Left ventricle myocardium superior (tissue), 1 donor: ENCODE results near the gene BSDC1. TPM values are rescaled to one million over a fixed set of nuclear protein-coding genes. Genes with fewer than 3 reads are reported as not detected.

Experiments used
- ATAC-seq: fragments of 200-7000 bp; cut with Tn5 transposase; one replicate; pipeline ENCODE4 v1.9.1; 2020; ENCODE audit warnings: mild to moderate bottlenecking, moderate library complexity
- DNase-seq: peaks from one replicate; pipeline ENCODE4 v3.0.0-alpha.2; 2020
- intact Hi-C: fragments of 100-400 bp; cut with micrococcal nuclease; formaldehyde crosslinking; loops from one replicate; pipeline ENCODE4 v1.11.0; 2022
- total RNA-seq: library from RNA; stranded (reverse); fragmentation: NEBNext Ultra II Directional; extraction: Animal tissue kit (Norgen Biotek cat#: 25700); gene quantifications from one replicate; pipeline ENCODE4 v1.2.1, GENCODE V29; 2021
- donor health status: DM: no; HTN: yes; CAD: no; lungs with severe emphysema.

Gene BSDC1
- total RNA-seq, 1 donor from 2014 or later: 40.5 TPM

DNA sequence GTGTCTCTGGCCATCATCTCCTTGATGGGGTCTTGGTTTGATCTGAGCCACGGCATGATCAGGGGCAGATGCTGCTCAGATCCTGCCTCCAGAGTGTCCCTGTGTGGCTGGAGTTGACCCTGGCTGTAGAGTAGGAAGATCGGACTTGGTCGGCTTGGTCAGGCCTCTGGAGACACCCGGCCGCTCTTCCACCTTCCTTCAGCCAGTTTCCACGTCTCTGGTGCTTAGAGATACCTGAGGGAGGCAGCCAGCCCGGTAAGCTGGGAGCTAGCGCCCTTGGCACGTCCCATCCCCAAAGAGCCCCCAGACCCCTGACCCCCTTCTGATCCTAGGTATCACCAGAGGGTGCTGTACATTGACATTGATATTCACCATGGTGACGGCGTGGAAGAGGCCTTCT is 67.0 kb downstream of the BSDC1 start:
- ATAC-seq: no peak
- no peak for DNase-seq
- intact Hi-C loops: no loop called here

DNA sequence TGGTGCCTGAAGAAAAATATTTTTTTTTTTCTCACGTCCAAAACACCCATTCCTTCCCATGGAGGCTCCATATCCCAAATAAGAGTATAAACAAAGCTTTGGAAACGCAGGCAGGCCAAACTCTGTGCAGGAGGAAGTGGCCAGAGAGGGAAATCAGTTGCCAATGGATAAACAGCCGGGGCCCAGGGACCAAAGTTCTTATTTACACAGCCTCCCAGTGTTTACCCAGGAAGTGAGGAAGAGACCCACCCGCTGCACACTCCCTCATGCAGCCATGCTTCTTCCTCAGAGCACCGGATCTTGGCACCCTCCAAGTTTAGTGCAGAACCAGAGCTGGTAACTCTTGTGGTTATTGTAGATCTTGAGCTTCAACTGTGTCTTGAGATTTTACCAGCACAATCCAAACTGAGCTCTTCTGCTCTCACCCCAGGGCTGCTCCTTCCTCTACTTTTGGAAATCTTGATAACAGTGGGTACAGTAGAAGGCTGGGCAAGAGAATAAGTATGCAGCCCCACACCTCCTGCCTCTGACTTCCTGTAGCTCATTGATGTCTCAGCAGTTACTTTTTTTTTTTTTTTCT is 72.4 kb downstream of the BSDC1 start:
- intact Hi-C loops: no loop called here
- ATAC-seq: peak; percentile 27
- no peak for DNase-seq

DNA sequence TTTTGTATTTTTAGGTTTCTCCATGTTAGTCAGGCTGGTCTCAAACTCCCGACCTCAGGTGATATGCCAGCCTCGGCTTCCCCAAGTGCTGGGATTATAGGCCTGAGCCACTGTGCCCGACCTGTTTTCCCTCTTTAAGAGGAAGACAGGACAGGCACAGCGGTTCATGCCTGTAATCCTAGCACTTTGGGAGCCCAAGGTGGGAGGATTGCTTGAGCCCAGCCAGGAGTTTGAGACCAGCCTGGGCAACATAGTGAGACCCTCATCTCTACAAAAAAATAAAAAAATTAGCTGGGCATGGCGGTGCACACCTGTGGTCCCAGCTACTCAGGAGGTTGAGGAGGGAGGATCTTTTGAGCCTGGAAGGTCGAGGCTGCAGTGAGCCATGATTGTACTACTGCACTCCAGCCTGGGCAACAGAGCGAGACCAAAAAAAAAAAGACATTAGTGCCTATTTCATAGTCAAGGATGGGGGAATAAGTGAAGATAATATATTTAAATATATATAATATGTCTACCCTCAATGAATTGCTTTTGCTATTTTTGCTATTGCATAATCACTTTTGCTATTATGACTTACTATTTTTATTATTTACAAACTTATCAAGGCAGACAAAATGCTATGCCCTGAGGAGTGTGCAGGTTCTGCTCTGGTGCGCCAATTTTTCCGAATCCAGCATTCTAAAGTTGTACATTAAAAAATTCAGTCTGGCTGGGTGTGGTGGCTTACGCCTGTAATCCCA is 75.9 kb downstream of the BSDC1 start:
- no peak for ATAC-seq
- DNase-seq: no peak
- intact Hi-C loops: no loop called here

DNA sequence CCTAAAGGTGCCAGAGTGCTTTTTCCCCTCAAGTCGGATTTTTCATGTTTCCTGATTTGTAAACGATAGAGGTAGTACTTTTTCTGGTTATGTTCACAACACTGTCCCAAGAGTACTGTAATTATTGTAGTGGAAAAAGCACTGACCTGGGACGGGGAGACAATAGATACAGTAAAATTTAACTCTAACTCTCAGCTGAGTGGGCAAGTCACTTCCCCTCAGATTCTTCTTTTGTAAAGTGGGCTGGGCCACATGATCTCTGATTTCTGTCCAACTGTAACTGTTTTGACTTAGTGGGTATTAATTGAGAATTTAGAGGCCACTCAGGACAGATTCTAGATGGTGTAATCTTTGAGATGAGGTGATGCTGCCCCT is 77.4 kb downstream of the BSDC1 start:
- no peak for DNase-seq
- no peak for ATAC-seq
- intact Hi-C loops: no loop called here

Other genes with a start within 250 kb of the BSDC1 start
- 16.5 TPM for gene TXLNA, start 214.8 kb downstream of the BSDC1 start, total RNA-seq
- 33.2 TPM for gene CCDC28B, start 193.8 kb downstream of the BSDC1 start, total RNA-seq
- 0.92 TPM for gene IQCC, start 188.8 kb downstream of the BSDC1 start, total RNA-seq
- gene DCDC2B, start 185.4 kb downstream of the BSDC1 start, total RNA-seq: not detected
- gene TMEM234, start 172.1 kb downstream of the BSDC1 start, total RNA-seq: 7.4 TPM
- gene EIF3I, start 172.0 kb downstream of the BSDC1 start, total RNA-seq: 104 TPM
- 9.1 TPM for gene FAM167B, start 147.2 kb downstream of the BSDC1 start, total RNA-seq
- 0.50 TPM for gene LCK, start 143.2 kb downstream of the BSDC1 start, total RNA-seq
- gene HDAC1, start 102.4 kb downstream of the BSDC1 start, total RNA-seq: 46.1 TPM
- 15.3 TPM for gene MARCKSL1, start 58.2 kb downstream of the BSDC1 start, total RNA-seq
- 2.8 TPM for gene FAM229A, start 32.0 kb downstream of the BSDC1 start, total RNA-seq
- 2.0 TPM for gene TSSK3, start 31.9 kb downstream of the BSDC1 start, total RNA-seq
- gene ZBTB8B, start 70.6 kb upstream of the BSDC1 start, total RNA-seq: not detected
- gene ZBTB8A, start 145.0 kb upstream of the BSDC1 start, total RNA-seq: 2.5 TPM